Stimulated activated CD4-positive, alpha-beta T cell treated with anti-CD3 and anti-CD28 coated beads, Interleukin-1b, Interleukin-23, amount 100 ng/mL, for 1 hour (primary cell): ENCODE results near the gene CFAP45.

ENCODE experiments used
- DNase-seq, 2 donors: peaks; one replicate each; pipeline ENCODE4 v3.0.0-alpha.2; 2020; ENCODE audit warnings: low read depth in 2 of 2

The CFAP45 gene

GRCh38 chr1:159936273-159936904, 36.4 kb upstream of the CFAP45 start:
- peak; percentile 66 to 84 for DNase-seq

GRCh38 chr1:159935719-159936272, 35.8 kb upstream of the CFAP45 start:
- DNase-seq: no peak

DNA sequence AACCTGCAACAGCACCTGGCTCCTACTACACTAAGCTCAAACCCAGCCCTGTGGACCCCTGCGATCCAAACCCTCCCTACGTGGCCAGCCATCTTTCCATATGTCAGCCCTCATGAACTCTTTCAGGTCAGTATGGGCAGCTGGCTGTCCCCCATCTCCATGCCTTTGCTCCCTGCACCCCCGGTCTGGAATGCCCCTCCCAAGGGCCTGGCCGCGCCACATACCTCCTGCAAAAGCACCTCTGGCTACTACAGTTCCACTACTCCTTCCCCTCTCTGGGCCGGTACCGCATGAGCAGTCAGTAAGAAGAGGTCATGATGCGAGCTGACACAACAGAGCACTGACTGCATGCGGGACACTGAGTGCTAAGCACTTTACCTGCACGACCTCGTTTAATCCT, 35.3 kb upstream of the CFAP45 start:
- DNase-seq: no peak

GRCh38 chr1:159934136-159935039, 34.4 kb upstream of the CFAP45 start:
- no peak for DNase-seq

DNA sequence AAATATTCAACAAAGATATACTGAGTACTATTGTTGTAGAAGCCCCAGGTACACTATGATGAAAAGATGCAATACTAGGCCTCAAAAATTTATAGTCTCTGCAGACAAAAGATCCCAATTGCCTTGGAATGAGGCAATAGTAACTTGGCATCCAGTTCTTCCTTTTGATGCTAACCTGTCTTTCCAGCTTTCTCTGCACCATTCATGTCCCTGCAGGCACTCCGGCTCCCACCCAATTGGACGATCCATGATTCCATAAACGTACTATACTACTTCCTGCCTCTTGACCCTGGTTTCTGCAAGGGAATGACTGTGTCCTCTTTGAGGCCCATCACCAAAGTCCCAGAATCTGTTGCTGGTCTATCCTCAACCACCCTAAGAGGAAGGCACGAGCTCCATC, 33.4 kb upstream of the CFAP45 start:
- DNase-seq: no peak

- no peak for DNase-seq
Measured at GRCh38 chr1:159932296-159933285, 32.6 kb upstream of the CFAP45 start.

DNA sequence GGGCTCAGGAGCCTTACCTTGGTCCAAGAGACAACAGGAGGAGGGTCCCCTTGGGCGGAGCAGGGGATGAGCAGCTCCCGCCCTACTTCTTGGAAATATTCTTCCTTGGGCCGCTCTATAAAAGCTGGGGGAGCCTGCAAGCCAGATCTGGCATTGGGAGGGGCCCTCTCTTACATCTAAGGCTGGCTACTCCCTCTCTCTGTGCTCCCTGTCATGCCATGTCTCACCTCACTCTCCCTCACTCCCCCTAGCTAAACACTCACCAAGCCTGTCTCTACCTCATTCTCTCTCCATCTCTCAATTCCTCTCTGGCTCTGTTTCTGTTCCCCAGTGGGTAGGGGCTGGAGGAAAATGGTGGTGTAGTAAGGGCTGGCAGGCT, 31.8 kb upstream of the CFAP45 start:
- DNase-seq: no peak

GRCh38 chr1:159931101-159931794, 31.3 kb upstream of the CFAP45 start:
- DNase-seq: no peak

DNA sequence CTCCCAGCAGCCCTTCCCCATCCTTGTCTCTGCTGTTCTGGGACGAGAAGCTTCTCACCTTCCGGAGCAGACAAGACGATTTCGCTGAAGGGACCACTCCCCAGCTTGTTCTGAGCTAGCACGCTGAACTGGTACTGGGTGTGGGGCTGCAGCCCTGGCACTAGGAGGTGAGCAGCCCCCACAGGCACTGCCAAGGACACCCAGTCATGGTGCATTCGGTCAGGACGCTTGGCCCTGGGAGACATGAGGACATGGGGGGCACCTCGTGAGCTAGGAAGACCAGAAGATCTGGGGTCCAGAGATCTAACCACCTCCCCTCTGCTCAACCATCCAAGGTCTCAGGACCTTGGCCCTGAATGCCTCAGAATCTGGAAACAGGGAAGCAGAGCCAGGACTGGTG, 30.7 kb upstream of the CFAP45 start:
- DNase-seq: no peak

DNA sequence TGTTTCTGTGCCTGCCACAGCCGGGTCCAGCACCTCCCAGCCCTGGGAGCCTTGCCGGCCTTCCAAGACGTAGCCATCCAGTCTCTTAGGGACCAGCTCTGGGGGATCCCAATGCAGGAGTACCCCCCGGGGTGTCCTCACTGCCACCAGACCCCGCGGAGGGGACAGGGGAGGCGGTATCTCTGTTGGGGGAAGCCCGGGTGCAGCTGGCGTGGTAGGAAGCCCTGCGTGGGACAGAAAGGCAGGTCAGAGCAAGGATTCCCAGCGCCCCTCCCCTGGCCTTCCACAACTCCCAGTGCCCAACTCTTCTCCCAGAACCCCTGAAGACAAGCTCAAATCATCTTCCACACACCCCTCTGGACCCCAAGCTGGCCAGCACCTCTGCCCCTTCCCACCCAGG, 30.3 kb upstream of the CFAP45 start:
- DNase-seq: no peak

- no peak for DNase-seq
Measured at GRCh38 chr1:159929155-159930051, 29.4 kb upstream of the CFAP45 start.

GRCh38 chr1:159928491-159929050, 28.6 kb upstream of the CFAP45 start:
- DNase-seq: no peak

DNA sequence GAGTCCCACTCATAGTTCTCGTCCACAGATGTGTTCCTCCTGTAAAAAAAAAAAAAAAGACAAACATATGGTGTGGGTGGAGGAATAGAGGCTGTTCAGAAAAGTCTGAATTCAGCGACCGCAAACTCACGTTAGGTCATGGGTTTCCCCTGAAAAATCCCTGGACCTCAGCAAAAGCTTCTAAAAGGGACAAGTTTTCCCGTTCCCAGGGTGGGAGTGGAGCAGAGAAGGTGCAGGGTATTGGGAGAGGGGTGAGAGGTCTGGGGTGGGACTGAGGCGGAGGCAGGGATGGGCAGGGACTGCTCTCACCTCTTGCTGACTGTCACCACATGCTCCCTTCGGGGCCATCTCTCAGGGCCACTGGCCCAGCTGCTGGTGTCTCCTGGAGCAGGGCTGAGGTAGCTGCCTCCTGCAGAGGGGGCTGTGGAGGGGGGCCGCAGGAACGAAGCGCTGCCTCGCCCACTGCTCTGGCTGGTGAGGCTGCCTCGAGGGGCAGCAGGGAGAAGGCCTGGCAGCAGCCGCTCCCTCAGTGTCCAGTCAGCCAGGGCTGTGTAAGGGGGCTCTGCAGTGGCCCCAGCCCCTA, 28.0 kb upstream of the CFAP45 start:
- DNase-seq: no peak

DNA sequence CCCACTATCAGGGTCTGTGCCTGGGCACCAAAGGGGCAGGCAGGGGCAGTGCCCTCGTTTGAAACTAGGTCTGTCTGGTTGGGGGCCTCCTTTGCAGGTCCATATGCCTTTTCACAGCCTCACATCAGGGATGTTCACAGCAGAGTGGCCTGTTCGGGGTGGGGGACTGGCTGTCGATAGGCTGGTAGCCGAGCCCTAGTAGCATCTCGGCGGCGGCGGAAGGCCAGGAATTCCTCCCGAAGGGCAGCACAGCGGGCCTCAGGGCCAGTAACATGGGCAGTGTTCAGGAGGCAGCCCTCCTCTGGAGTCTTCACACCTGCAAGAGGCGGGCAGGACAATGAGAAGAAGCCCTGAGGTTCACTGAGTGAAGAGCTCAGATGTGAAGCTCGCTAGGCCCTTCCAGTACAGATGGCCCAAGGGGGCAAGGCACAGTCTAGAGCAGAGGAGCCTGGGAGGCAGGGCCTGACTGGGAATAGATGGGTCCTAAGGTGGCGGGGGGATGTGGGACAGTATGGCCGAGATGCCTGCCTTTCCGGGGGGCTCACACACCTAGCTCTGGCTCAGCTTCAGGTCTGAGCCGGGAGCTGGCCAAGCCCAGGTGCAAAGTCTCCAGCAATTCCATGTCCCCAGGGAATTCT, 27.4 kb upstream of the CFAP45 start:
- DNase-seq: no peak

DNA sequence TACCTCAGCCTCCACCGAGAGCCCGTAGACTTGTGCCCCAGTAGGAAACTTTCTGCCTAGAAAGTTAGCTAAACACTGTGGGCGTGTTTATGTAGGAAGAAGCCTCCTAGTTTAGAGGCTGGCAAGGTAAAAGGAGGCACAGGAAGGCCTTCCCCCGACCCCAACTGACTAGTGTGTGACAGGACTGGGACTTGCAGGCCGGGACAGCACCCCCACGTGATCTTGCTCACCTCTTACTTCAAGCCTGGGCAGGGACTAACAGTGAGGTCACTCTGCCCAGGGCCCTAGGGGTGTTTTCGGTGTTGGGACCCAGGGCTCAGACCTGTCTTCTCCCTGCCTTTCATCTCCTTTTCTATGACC, 25.7 kb upstream of the CFAP45 start:
- DNase-seq: no peak

- peak; percentile 72 to 87 for DNase-seq
Measured at GRCh38 chr1:159924791-159925718, 25.1 kb upstream of the CFAP45 start, which contains the start of gene TAGLN2. TAGLN2 (minus strand) TSS chr1:159925507; CDS start chr1:159920509, 4,998 bp downstream.

DNA sequence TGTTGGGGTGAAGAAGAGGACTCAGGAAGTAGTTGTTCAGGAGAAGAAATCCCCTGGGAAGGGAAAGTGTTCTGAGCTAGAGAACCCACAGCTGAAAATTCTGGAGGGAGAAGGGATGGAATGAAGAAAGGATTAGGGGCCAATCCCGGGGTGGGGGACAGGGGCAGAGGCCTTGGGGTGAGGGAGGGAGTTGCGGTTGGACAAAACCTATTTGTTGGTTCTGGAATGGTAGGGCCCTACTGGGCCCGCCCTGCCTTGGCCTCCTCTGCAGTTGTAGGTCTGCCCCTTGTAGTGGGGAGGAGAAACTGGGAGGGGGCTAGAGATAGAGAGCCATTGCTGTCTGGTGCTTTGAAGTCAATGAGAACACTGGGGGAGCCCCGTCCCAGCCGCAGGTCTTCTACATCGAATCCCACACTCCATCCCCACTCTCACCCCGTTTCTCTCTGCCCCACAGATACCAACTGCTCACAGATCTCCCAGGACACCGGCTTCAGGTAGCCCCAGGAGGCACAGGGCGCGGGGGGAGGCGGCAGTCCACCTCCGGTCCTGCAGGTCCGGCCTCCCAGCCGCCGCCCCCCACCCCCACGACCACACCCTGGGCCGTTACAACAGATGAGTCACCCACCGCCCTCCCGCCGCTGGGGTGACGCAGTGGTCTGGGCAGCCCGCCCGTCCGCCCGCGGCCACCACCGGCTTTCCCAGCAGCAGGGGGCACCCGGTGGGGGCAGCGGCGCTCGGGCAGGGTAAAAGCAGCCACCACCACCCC, 24.2 kb upstream of the CFAP45 start:
- peak; percentile 22 to 32 for DNase-seq
